H1 (cell line): ENCODE measurements around the gene SLC6A3. TPM values are rescaled to one million over a fixed set of nuclear protein-coding genes. Genes with fewer than 3 reads are reported as not detected.

Experiments
- CTCF ChIA-PET: fragments of 300-600 bp; sonication (Branson Sonifier 250); formaldehyde crosslinking; loops from one replicate; lab custom pipeline; 2021; ENCODE audit not compliant: partially characterized antibody; lab: Charles Lee
- POLR2A ChIA-PET: fragments of 300-600 bp; sonication (Branson Sonifier 250); formaldehyde crosslinking; loops from one replicate; lab custom pipeline; 2021; ENCODE audit warnings: inconsistent platforms; ENCODE audit not compliant: partially characterized antibody; lab: Charles Lee
- DNase-seq, 2 experiments: peaks; one replicate each; pipeline versions ENCODE4 v3.0.0 to v3.0.0-alpha.2; 2010 to 2022; ENCODE audit warnings: low spot score in 2 of 2, low read depth in 1 of 2, mixed read lengths in 1 of 2
- FAIRE-seq: peaks from 2 replicates; lab custom pipeline; 2011; peaks lifted over from hg19 to GRCh38; lab: Jason Lieb, UNC
- H2AFZ ChIP-seq: 2 replicates; pipeline ENCODE4 v1.8.1; 2012; ENCODE audit warnings: low read length, inconsistent platforms
- H2AK5ac ChIP-seq: 2 replicates; pipeline ENCODE4 v1.6.1; 2013; ENCODE audit warnings: low read depth, low read length
- H2BK120ac ChIP-seq: replicated peaks from 2 replicates; pipeline ENCODE3; 2013; ENCODE audit warnings: low read depth, low read length, inconsistent platforms
- H2BK12ac ChIP-seq: 2 replicates; pipeline ENCODE4 v1.6.1; 2013; ENCODE audit warnings: low read depth, low read length
- H2BK15ac ChIP-seq: 2 replicates; pipeline ENCODE4 v1.6.1; 2013; ENCODE audit warnings: low read length
- H2BK20ac ChIP-seq: 2 replicates; pipeline ENCODE4 v1.6.1; 2013; ENCODE audit warnings: low read length
- H2BK5ac ChIP-seq: 2 replicates; pipeline ENCODE4 v1.6.1; 2013; ENCODE audit warnings: low read depth, low read length
- H3K14ac ChIP-seq: 2 replicates; pipeline ENCODE4 v1.6.1; 2013; ENCODE audit warnings: inconsistent platforms; ENCODE audit not compliant: insufficient read length
- H3K18ac ChIP-seq: 2 replicates; pipeline ENCODE4 v1.6.1; 2013; ENCODE audit warnings: low read length; ENCODE audit errors: extremely low read depth
- H3K23ac ChIP-seq: 2 replicates; pipeline ENCODE4 v1.6.1; 2013; ENCODE audit warnings: inconsistent platforms; ENCODE audit not compliant: insufficient read length
- H3K23me2 ChIP-seq: 2 replicates; pipeline ENCODE4 v1.6.1; 2013; ENCODE audit warnings: low read depth, low read length
- H3K27ac ChIP-seq: 2 replicates; pipeline ENCODE4 v1.6.1; 2011; ENCODE audit warnings: low read depth, low read length, inconsistent platforms
- H3K27me3 ChIP-seq, 4 experiments: replicated peaks in 1 of 4; 1 replicate in 1 of 4; 2 replicates in 3 of 4; pipeline versions ENCODE4 v1.6.1 to v1.8.1; 2011 to 2013; ENCODE audit warnings: low read length in 3 of 4, mild to moderate bottlenecking in 3 of 4, inconsistent platforms in 2 of 4, mixed read lengths in 2 of 4, moderate library complexity in 1 of 4; ENCODE audit not compliant: control insufficient read depth in 3 of 4, insufficient read depth in 3 of 4; ENCODE audit errors: extremely low read depth in 1 of 4
- H3K36me3 ChIP-seq, 4 experiments: 2 replicates each; pipeline versions ENCODE4 v1.6.1 to v1.8.1; 2011 to 2013; ENCODE audit warnings: mild to moderate bottlenecking in 4 of 4, low read length in 3 of 4, moderate library complexity in 2 of 4, control low read depth in 1 of 4, inconsistent platforms in 1 of 4; ENCODE audit not compliant: insufficient read depth in 4 of 4, control insufficient read depth in 2 of 4
- H3K4ac ChIP-seq: replicated peaks from 2 replicates; pipeline ENCODE3; 2013; ENCODE audit warnings: low read length, low read depth, mixed read lengths, inconsistent platforms; ENCODE audit not compliant: insufficient read length
- H3K4me1 ChIP-seq, 4 experiments: replicated peaks in 1 of 4; 1 replicate in 1 of 4; 2 replicates in 3 of 4; pipeline versions ENCODE4 v1.6.1 to v1.8.1; 2011 to 2013; ENCODE audit warnings: low read length in 3 of 4, inconsistent platforms in 2 of 4, mixed read lengths in 1 of 4; ENCODE audit not compliant: insufficient read depth in 4 of 4, control insufficient read depth in 3 of 4
- H3K4me2 ChIP-seq, 2 experiments: 2 replicates each; pipeline versions ENCODE4 v1.6.1 to v1.8.1; 2011 to 2013; ENCODE audit warnings: low read depth in 2 of 2, low read length in 2 of 2, control low read depth in 1 of 2, inconsistent platforms in 1 of 2, mild to moderate bottlenecking in 1 of 2; ENCODE audit not compliant: insufficient read depth in 1 of 2
- H3K4me3 ChIP-seq, 4 experiments: fragments of 200-600, 300-600 bp in 1 of 4; sonication (generic), shearing (Covaris generic), sonication (Bioruptor Twin) in 1 of 4; 2 replicates each; pipeline versions ENCODE4 v1.5.1 to v1.8.1; 2011 to 2016; ENCODE audit warnings: low read length in 4 of 4, low read depth in 3 of 4, control low read depth in 2 of 4, inconsistent platforms in 2 of 4, mild to moderate bottlenecking in 2 of 4, mixed read lengths in 1 of 4, moderate library complexity in 1 of 4; ENCODE audit not compliant: insufficient read depth in 2 of 4; ENCODE audit errors: extremely low read depth in 1 of 4
- H3K56ac ChIP-seq: replicated peaks from 2 replicates; pipeline ENCODE3; 2013; ENCODE audit warnings: low read depth, mild to moderate bottlenecking, mixed read lengths, low read length, inconsistent platforms; ENCODE audit not compliant: insufficient read length
- H3K79me1 ChIP-seq: 2 replicates; pipeline ENCODE4 v1.6.1; 2013; ENCODE audit warnings: low read depth, low read length, control low read depth
- H3K79me2 ChIP-seq, 2 experiments: 2 replicates each; pipeline versions ENCODE4 v1.6.1 to v1.8.1; 2012 to 2013; ENCODE audit warnings: low read length in 2 of 2, mild to moderate bottlenecking in 2 of 2, inconsistent platforms in 1 of 2; ENCODE audit not compliant: insufficient read depth in 2 of 2, control insufficient read depth in 1 of 2
- H3K9ac ChIP-seq, 4 experiments: replicated peaks in 1 of 4; 1 replicate in 1 of 4; 2 replicates in 3 of 4; pipeline versions ENCODE4 v1.6.1 to v1.8.1; 2011 to 2013; ENCODE audit warnings: low read depth in 3 of 4, low read length in 3 of 4, control low read depth in 2 of 4, mild to moderate bottlenecking in 2 of 4, moderate library complexity in 2 of 4, inconsistent platforms in 1 of 4; ENCODE audit errors: extremely low read depth in 1 of 4
- H3K9me3 ChIP-seq, 2 experiments: 2 replicates each; pipeline versions ENCODE4 v1.6.1 to v1.8.1; 2012 to 2013; ENCODE audit warnings: mild to moderate bottlenecking in 2 of 2, moderate library complexity in 2 of 2, control low read depth in 1 of 2, inconsistent platforms in 1 of 2, low read depth in 1 of 2, low read length in 1 of 2, mixed read lengths in 1 of 2; ENCODE audit not compliant: insufficient read depth in 2 of 2
- H4K20me1 ChIP-seq, 2 experiments: replicated peaks in 1 of 2; 2 replicates each; pipeline versions ENCODE3 to v1.8.1; 2011 to 2013; ENCODE audit warnings: inconsistent platforms in 2 of 2, low read length in 2 of 2, mild to moderate bottlenecking in 1 of 2; ENCODE audit not compliant: insufficient read depth in 2 of 2, control insufficient read depth in 1 of 2
- H4K5ac ChIP-seq: 2 replicates; pipeline ENCODE4 v1.6.1; 2013; ENCODE audit warnings: low read length, low read depth, mixed read lengths, inconsistent platforms; ENCODE audit not compliant: insufficient read length
- H4K8ac ChIP-seq: 2 replicates; pipeline ENCODE4 v1.8.0; 2013; ENCODE audit warnings: mild to moderate bottlenecking, moderate library complexity, low read length, inconsistent platforms; ENCODE audit not compliant: insufficient read depth; ENCODE audit errors: extremely low read depth
- H4K91ac ChIP-seq: replicated peaks from 2 replicates; pipeline ENCODE3; 2013; ENCODE audit warnings: low read length, mixed read lengths, inconsistent platforms; ENCODE audit not compliant: insufficient read length
- GTF2F1 ChIP-seq: IDR thresholded peaks from 2 replicates; pipeline ENCODE4 v1.6.1; 2012; ENCODE audit warnings: low read depth, low read length, improper control_type of control experiment, borderline replicate concordance
- JUND ChIP-seq: IDR thresholded peaks from 2 replicates; pipeline ENCODE4 v1.6.1; 2011; ENCODE audit warnings: mild to moderate bottlenecking, improper control_type of control experiment, low read length
- KDM1A ChIP-seq: fragments of 200-600, 300-600 bp; sonication (generic); IDR thresholded peaks from 2 replicates; pipeline ENCODE4 v1.7.1; 2016; ENCODE audit warnings: mild to moderate bottlenecking, low read length, borderline replicate concordance
- KDM4A ChIP-seq: IDR thresholded peaks from one replicate; pipeline ENCODE4 v1.7.1; 2012; ENCODE audit warnings: low read depth, mild to moderate bottlenecking, moderate library complexity, low read length, inconsistent platforms; ENCODE audit not compliant: severe bottlenecking
- MAFK ChIP-seq: IDR thresholded peaks from 2 replicates; pipeline ENCODE4 v1.6.1; 2012; ENCODE audit warnings: low read depth, mild to moderate bottlenecking, improper control_type of control experiment, low read length
- NRF1 ChIP-seq: IDR thresholded peaks from 2 replicates; pipeline ENCODE4 v1.6.1; 2011; ENCODE audit warnings: mild to moderate bottlenecking, low read depth, low read length, improper control_type of control experiment
- POU5F1 ChIP-seq: IDR thresholded peaks from 2 replicates; pipeline ENCODE4 v1.6.1; 2011; ENCODE audit warnings: low read depth, mild to moderate bottlenecking, low read length, moderate library complexity
- RAD21 ChIP-seq, 2 experiments: IDR thresholded peaks in 1 of 2; conservative IDR thresholded peaks in 1 of 2; 2 replicates each; pipeline ENCODE4 v1.6.1; 2011; ENCODE audit warnings: low read depth in 2 of 2, low read length in 2 of 2, improper control_type of control experiment in 1 of 2, inconsistent platforms in 1 of 2, mild to moderate bottlenecking in 1 of 2, moderate library complexity in 1 of 2
- RBBP5 ChIP-seq: IDR thresholded peaks from 2 replicates; pipeline ENCODE4 v1.7.1; 2012; ENCODE audit warnings: low read depth, mild to moderate bottlenecking, inconsistent platforms, low read length, moderate library complexity, borderline replicate concordance
- WGBS, 2 experiments: shearing (Covaris generic) in 1 of 2; methylation state at CpG; one replicate each; pipeline versions ENCODE4 v1.1.6 to v1.1.7; 2013 to 2015; ENCODE audit warnings: low lambda C conversion rate in 2 of 2, mixed read lengths in 2 of 2, inconsistent platforms in 1 of 2, low coverage in 1 of 2, missing lambda C conversion rate in 1 of 2; ENCODE audit not compliant: insufficient replicate concordance in 2 of 2, insufficient coverage in 1 of 2, insufficient read length in 1 of 2; ENCODE audit errors: extremely low coverage in 1 of 2, missing lambda C conversion rate in 1 of 2; 5-methylcytosine and 5-hydroxymethylcytosine counted together
- polyA plus RNA-seq, 7 experiments: library from polyadenylated mRNA; depleted of rRNA in 3 of 7; stranded (reverse) in 5 of 7; unstranded in 2 of 7; fragments of >200 nt in 5 of 7; fragments of 200-250 nt in 2 of 7; gene quantifications; 1 replicate in 5 of 7; 2 replicates in 1 of 7; 4 replicates in 1 of 7; pipeline versions ENCODE4 v1.2.1 to v1.2.3, GENCODE V29; 2011 to 2013; ENCODE audit warnings: missing spikeins in 2 of 7, mixed read lengths in 2 of 7
- total RNA-seq: library from RNA; stranded (reverse); fragmentation: NEBNext Ultra II Directional; extraction: Animal tissue kit (Norgen Biotek cat#: 25700); gene quantifications from 2 replicates; pipeline ENCODE4 v1.2.1, GENCODE V29; 2021
- TF ChIP-seq, protein P1 (sequence below): IDR thresholded peaks from 2 replicates; pipeline ENCODE4 v1.6.1; 2011; ENCODE audit warnings: low read depth, mild to moderate bottlenecking, low read length; ENCODE audit not compliant: insufficient read depth

SLC6A3 gene
- total and polyA plus RNA-seq, 2 of the 8 experiments (the other 6 are each of a cell fraction or from before 2014, with no cell fraction given) = 0.48 to 0.91 TPM

- WGBS, 2 experiments = 88% methylated on average over 13 of the region's 13 CpGs; no CpG with 5 or more reads in 1 of the 2 experiments
- TF ChIP-seq POU5F1 = no peak
- no peak for TF ChIP-seq JUND
- no peak for TF ChIP-seq RAD21 (IDR thresholded peaks at IDR 0.05 in 1 of 2, conservative IDR thresholded peaks at IDR 0.05 in 1 of 2; ENCODE audit: low read depth in 2 of 2, low read length in 2 of 2)
- TF ChIP-seq MAFK = no peak
- TF ChIP-seq KDM1A = no peak
- no peak for TF ChIP-seq RBBP5
- TF ChIP-seq, protein P1, sequence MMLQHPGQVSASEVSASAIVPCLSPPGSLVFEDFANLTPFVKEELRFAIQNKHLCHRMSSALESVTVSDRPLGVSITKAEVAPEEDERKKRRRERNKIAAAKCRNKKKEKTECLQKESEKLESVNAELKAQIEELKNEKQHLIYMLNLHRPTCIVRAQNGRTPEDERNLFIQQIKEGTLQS = no peak
- no peak for TF ChIP-seq NRF1
- TF ChIP-seq GTF2F1 = no peak
- no peak for TF ChIP-seq KDM4A
These were observed 73.8 kb downstream of the SLC6A3 start for GRCh38 chr5:1371218-1371971.

More at GRCh38 chr5:1371218-1371971, 73.8 kb downstream of the SLC6A3 start:
- FAIRE-seq (no peak), DNase-seq (no peak)
- H2AFZ ChIP-seq = no peak overlapping the region
- no peak overlapping the region for H3K27ac ChIP-seq
- H3K4me2 ChIP-seq = no peak overlapping the region
- no peak overlapping the region for H2BK20ac ChIP-seq
- no peaks in the 10 kb centered on the region for H3K36me3 ChIP-seq
- no peak overlapping the region for H2AK5ac ChIP-seq
- H3K56ac ChIP-seq = no peak overlapping the region
- no peak overlapping the region for H3K4ac ChIP-seq
- ChIA-PET CTCF (interaction anchor here (0.7 to 2.9 kb wide), 4 partner anchors 8 to 76 kb away, joined by 3 to 15 read pairs (median 4); no protein-coding TSS in a partner anchor), POLR2A (interaction anchor here (0.9 kb wide), 1 partner anchor 10 kb away, joined by 3 read pairs; no protein-coding TSS in a partner anchor)
- H3K23ac ChIP-seq = no peak overlapping the region
- peak overlapping the region; percentile 14; the same call in 1 of the 2 replicates for H4K8ac ChIP-seq
- H2BK5ac ChIP-seq = no peak overlapping the region
- H3K23me2 ChIP-seq = no peaks in the 10 kb centered on the region
- H3K4me3 ChIP-seq = no peak overlapping the region
- no peak overlapping the region for H2BK120ac ChIP-seq
- peaks cover 0 to 3% (median 0%) of the 10 kb centered on the region in 4 experiments; a peak in 3 of 7 replicates for H3K27me3 ChIP-seq
- H4K20me1 ChIP-seq = no peaks in the 10 kb centered on the region
- no peaks in the 10 kb centered on the region for H3K9me3 ChIP-seq
- no peaks in the 10 kb centered on the region for H3K79me2 ChIP-seq
- H3K9ac ChIP-seq = no peak overlapping the region
- H4K91ac ChIP-seq = no peak overlapping the region
- H3K4me1 ChIP-seq = peaks cover 0 to 5% (median 1%) of the 10 kb centered on the region in 4 experiments; a peak in 1 of 7 replicates
- no peak overlapping the region for H2BK15ac ChIP-seq
- H3K79me1 ChIP-seq = no peaks in the 10 kb centered on the region
- H3K18ac ChIP-seq = no peak overlapping the region
- H2BK12ac ChIP-seq = no peak overlapping the region
- no peak overlapping the region for H3K14ac ChIP-seq
- no peak overlapping the region for H4K5ac ChIP-seq
